GM12878 (cell line): ENCODE results near the gene SRPK2. TPM values are rescaled to one million over a fixed set of nuclear protein-coding genes. Genes with fewer than 3 reads are reported as not detected.

Source experiments
- ATAC-seq: fragments of 200-7000 bp; cut with Tn5 transposase; 3 replicates; pipeline ENCODE4 v1.9.1; 2020; ENCODE audit warnings: mild to moderate bottlenecking, moderate library complexity
- BruUV-seq: library from RNA; stranded (reverse); fragments of 400-500 nt; replicated peaks from 2 replicates; lab custom pipeline; 2021; lab: Mats Ljungman, UMichigan
- CTCF ChIA-PET: fragments of 300-600 bp; sonication (Branson Sonifier 250); formaldehyde crosslinking; extraction: SDS; loops from one replicate; lab custom pipeline; 2021; ENCODE audit warnings: inconsistent platforms; lab: Yijun Ruan, JAX
- POLR2A ChIA-PET: fragments of 350-600 bp; formaldehyde crosslinking; extraction: SDS; loops from one replicate; lab custom pipeline; 2021; ENCODE audit warnings: inconsistent platforms; lab: Charles Lee
- RAD21 ChIA-PET: fragments of 300-600 bp; sonication (Branson Sonifier 250); formaldehyde crosslinking; loops from one replicate; lab custom pipeline; 2023; ENCODE audit warnings: antibody characterized with exemption; ENCODE audit not compliant: unreplicated experiment; lab: Charles Lee
- SMC1A ChIA-PET: fragments of 300-600 bp; sonication (Branson Sonifier 250); formaldehyde crosslinking; loops from one replicate; lab custom pipeline; 2023; ENCODE audit not compliant: unreplicated experiment, uncharacterized antibody; lab: Charles Lee
- DNase-seq: peaks from one replicate; pipeline ENCODE4 v3.0.0-alpha.2; 2011; ENCODE audit warnings: low read depth, low spot score
- FAIRE-seq: peaks from 3 replicates; lab custom pipeline; 2011; peaks lifted over from hg19 to GRCh38; lab: Jason Lieb, UNC
- H2AFZ ChIP-seq: 2 replicates; pipeline ENCODE4 v1.6.0; 2011; ENCODE audit warnings: low read depth, low read length, control low read depth; ENCODE audit not compliant: control insufficient read depth
- H3K27ac ChIP-seq: 2 replicates; pipeline ENCODE4 v1.5.1; 2011; ENCODE audit warnings: control low read depth; ENCODE audit not compliant: control insufficient read depth, insufficient read depth
- H3K27me3 ChIP-seq, 2 experiments: replicated peaks in 1 of 2; 2 replicates each; pipeline versions ENCODE4 v1.6.0 to v1.6.1; 2011; ENCODE audit warnings: low read length in 1 of 2; ENCODE audit not compliant: control insufficient read depth in 2 of 2, insufficient read depth in 2 of 2
- H3K36me3 ChIP-seq, 2 experiments: 2 replicates each; pipeline ENCODE4 v1.5.1; 2011; ENCODE audit warnings: low read length in 1 of 2; ENCODE audit not compliant: control insufficient read depth in 2 of 2, insufficient read depth in 2 of 2
- H3K4me1 ChIP-seq: 2 replicates; pipeline ENCODE4 v1.6.1; 2011; ENCODE audit warnings: mild to moderate bottlenecking, low read length, moderate library complexity, mixed read lengths; ENCODE audit not compliant: control insufficient read depth, insufficient read depth
- H3K4me2 ChIP-seq: 2 replicates; pipeline ENCODE4 v1.6.0; 2011; ENCODE audit warnings: control low read depth; ENCODE audit not compliant: control insufficient read depth, insufficient read depth
- H3K4me3 ChIP-seq: fragments of 200-600 bp; sonication (generic); 2 replicates; pipeline ENCODE4 v1.5.1; 2016
- H3K79me2 ChIP-seq: 2 replicates; pipeline ENCODE4 v1.6.0; 2011; ENCODE audit warnings: low read length; ENCODE audit not compliant: control insufficient read depth, insufficient read depth
- H3K9ac ChIP-seq: 2 replicates; pipeline ENCODE4 v1.8.0; 2011; ENCODE audit warnings: low read length, control low read depth, mixed read lengths; ENCODE audit not compliant: control insufficient read depth, insufficient read depth
- H3K9me3 ChIP-seq: replicated peaks from 3 replicates; pipeline ENCODE4 v1.5.1; 2011; ENCODE audit warnings: mild to moderate bottlenecking, low read length; ENCODE audit not compliant: control insufficient read depth, insufficient read depth
- H4K20me1 ChIP-seq: 2 replicates; pipeline ENCODE4 v1.6.0; 2011; ENCODE audit not compliant: control insufficient read depth, insufficient read depth
- BHLHE40 ChIP-seq, 2 experiments: fragments of 450-650 bp in 1 of 2; IDR thresholded peaks; 2 replicates each; pipeline ENCODE4 v1.6.1; 2011 to 2017; ENCODE audit warnings: low read depth in 2 of 2, borderline replicate concordance in 1 of 2, improper control_type of control experiment in 1 of 2, low read length in 1 of 2, mild to moderate bottlenecking in 1 of 2
- CBX3 ChIP-seq: fragments of 200-600 bp; sonication (generic); IDR thresholded peaks from 2 replicates; pipeline ENCODE4 v1.6.1; 2016; ENCODE audit warnings: low read depth, borderline replicate concordance
- MEF2B ChIP-seq: fragments of 450-650 bp; IDR thresholded peaks from 2 replicates; pipeline ENCODE4 v1.6.1; 2018; ENCODE audit warnings: mild to moderate bottlenecking, moderate library complexity; ENCODE audit not compliant: partially characterized antibody, poor library complexity, severe bottlenecking
- NR2C1 ChIP-seq: fragments of 450-650 bp; IDR thresholded peaks from 2 replicates; pipeline ENCODE4 v1.6.1; 2017; ENCODE audit warnings: antibody characterized with exemption, mild to moderate bottlenecking, moderate library complexity
- SREBF2 ChIP-seq: IDR thresholded peaks from 2 replicates; pipeline ENCODE4 v1.6.1; 2012; ENCODE audit warnings: mild to moderate bottlenecking, low read length
- STAT3 ChIP-seq: IDR thresholded peaks from 2 replicates; pipeline ENCODE4 v1.6.1; 2011; ENCODE audit warnings: low read depth, low read length, improper control_type of control experiment
- SUPT20H ChIP-seq: IDR thresholded peaks from 2 replicates; pipeline ENCODE4 v1.6.1; 2011; ENCODE audit warnings: low read depth, mild to moderate bottlenecking, low read length, moderate library complexity, borderline replicate concordance; ENCODE audit not compliant: control insufficient read depth
- TCF12 ChIP-seq: IDR thresholded peaks from 2 replicates; pipeline ENCODE4 v1.6.1; 2011; ENCODE audit warnings: low read depth, mild to moderate bottlenecking, low read length
- YY1 ChIP-seq: IDR thresholded peaks from 2 replicates; pipeline ENCODE4 v1.6.1; 2011; ENCODE audit warnings: low read depth, mild to moderate bottlenecking, low read length
- ZNF592 ChIP-seq: fragments of 450-650 bp; IDR thresholded peaks from 2 replicates; pipeline ENCODE4 v1.6.1; 2017; ENCODE audit warnings: mild to moderate bottlenecking, moderate library complexity
- WGBS: methylation state at CpG from one replicate; pipeline ENCODE4 v1.1.6; 2016; ENCODE audit warnings: low lambda C conversion rate; ENCODE audit not compliant: insufficient replicate concordance, insufficient coverage; ENCODE audit errors: missing lambda C conversion rate; 5-methylcytosine and 5-hydroxymethylcytosine counted together
- in situ Hi-C: fragments of 300-500 bp; cut with MboI; formaldehyde crosslinking; loops from 9 replicates; pipeline ENCODE4 v1.14.3; 2018; ENCODE audit warnings: mixed read lengths
- intact Hi-C: fragments of 100-400 bp; cut with micrococcal nuclease; formaldehyde crosslinking; loops from one replicate; pipeline ENCODE4 v1.14.2; 2022; ENCODE audit not compliant: unreplicated experiment
- polyA plus RNA-seq, 11 experiments: library from polyadenylated mRNA; depleted of rRNA in 4 of 11; unstranded in 6 of 11; stranded (reverse) in 5 of 11; fragments of >200 nt; fragmentation: Nextera tagmentation in 4 of 11; fragmentation: Illumina TruSeq in 1 of 11; extraction: Ambion mirVana in 4 of 11; extraction: Trizol in 1 of 11; gene quantifications; 1 replicate in 1 of 11; 2 replicates in 10 of 11; pipeline versions ENCODE4 v1.2.1 to v1.2.3, GENCODE V29; 2011 to 2016; ENCODE audit warnings: inconsistent platforms in 2 of 11, missing spikeins in 2 of 11, low read depth in 1 of 11
- total RNA-seq, 4 experiments: library from RNA; depleted of rRNA in 3 of 4; stranded (reverse); fragments of >200 nt in 3 of 4; fragmentation: Illumina TruSeq in 1 of 4; extraction: Trizol in 1 of 4; gene quantifications; 2 replicates each; pipeline versions ENCODE4 v1.2.1 to v1.2.3, GENCODE V29; 2013 to 2021
- TF ChIP-seq, protein P1 (sequence below): IDR thresholded peaks from 2 replicates; pipeline ENCODE4 v1.6.1; 2011; ENCODE audit warnings: mild to moderate bottlenecking, low read depth, low read length, moderate library complexity; ENCODE audit not compliant: insufficient replicate concordance
- TF ChIP-seq, protein P2 (sequence below): fragments of 450-650 bp; IDR thresholded peaks from 2 replicates; pipeline ENCODE4 v1.6.1; 2017; ENCODE audit warnings: borderline replicate concordance
- TF ChIP-seq, protein P3 (sequence below): IDR thresholded peaks from 2 replicates; pipeline ENCODE4 v1.6.1; 2011; ENCODE audit warnings: borderline replicate concordance, low read depth, mild to moderate bottlenecking, moderate library complexity, mixed read lengths, low read length; ENCODE audit not compliant: insufficient read depth; ENCODE audit errors: extremely low read length
- TF ChIP-seq, protein P4 (sequence below): IDR thresholded peaks from 2 replicates; pipeline ENCODE4 v1.6.1; 2011; ENCODE audit warnings: borderline replicate concordance, low read depth, mild to moderate bottlenecking, moderate library complexity, low read length; ENCODE audit not compliant: insufficient read depth, poor library complexity, severe bottlenecking

Gene SRPK2
- total and polyA plus RNA-seq, 10 of the 15 experiments (the other 5 are each of a cell fraction or from before 2014, with no cell fraction given), result 13.2 to 32.8 (median 24.5) TPM

- Histone ChIP-seq H3K4me2 (no peak overlapping the region), H2AFZ (no peak overlapping the region), H4K20me1 (no peaks in the 10 kb centered on the region; the same call in 1 of the 2 replicates), H3K4me3 (no peak overlapping the region), H3K9me3 (no peaks in the 10 kb centered on the region; the same call in 2 of the 3 replicates), H3K27me3 (no peaks in the 10 kb centered on the region), H3K4me1 (no peaks in the 10 kb centered on the region), H3K27ac (no peak overlapping the region), H3K79me2 (no peaks in the 10 kb centered on the region), H3K9ac (no peak overlapping the region), H3K36me3 (no peaks in the 10 kb centered on the region)
- no peak for ATAC-seq
- CTCF ChIA-PET, result no interaction called here
- SMC1A ChIA-PET, result interaction anchor here (0.6 kb wide), 1 partner anchor 396 kb away, joined by 3 read pairs; no protein-coding TSS in a partner anchor
- POLR2A ChIA-PET, result no interaction called here
- no peak for DNase-seq
- no TSS peak for BruUV-seq
- intact Hi-C loops (no loop called here), in situ Hi-C loops (no loop called here)
- RAD21 ChIA-PET, result no interaction called here
- no peak for FAIRE-seq
- WGBS, result 56% methylated on average over 4 of the region's 4 CpGs
- TF ChIP-seq, protein P1, sequence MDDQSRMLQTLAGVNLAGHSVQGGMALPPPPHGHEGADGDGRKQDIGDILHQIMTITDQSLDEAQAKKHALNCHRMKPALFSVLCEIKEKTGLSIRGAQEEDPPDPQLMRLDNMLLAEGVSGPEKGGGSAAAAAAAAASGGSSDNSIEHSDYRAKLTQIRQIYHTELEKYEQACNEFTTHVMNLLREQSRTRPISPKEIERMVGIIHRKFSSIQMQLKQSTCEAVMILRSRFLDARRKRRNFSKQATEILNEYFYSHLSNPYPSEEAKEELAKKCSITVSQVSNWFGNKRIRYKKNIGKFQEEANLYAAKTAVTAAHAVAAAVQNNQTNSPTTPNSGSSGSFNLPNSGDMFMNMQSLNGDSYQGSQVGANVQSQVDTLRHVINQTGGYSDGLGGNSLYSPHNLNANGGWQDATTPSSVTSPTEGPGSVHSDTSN, result no peak
- TF ChIP-seq BHLHE40 (IDR thresholded peaks at IDR 0.05; ENCODE audit: borderline replicate concordance in 1 of 2, low read depth in 2 of 2, low read length in 1 of 2) (no peak), ZNF592 (no peak), CBX3 (no peak), SUPT20H (no peak), STAT3 (no peak), NR2C1 (no peak), TCF12 (no peak), MEF2B (no peak), YY1 (no peak), SREBF2 (no peak)
- TF ChIP-seq, protein P2, sequence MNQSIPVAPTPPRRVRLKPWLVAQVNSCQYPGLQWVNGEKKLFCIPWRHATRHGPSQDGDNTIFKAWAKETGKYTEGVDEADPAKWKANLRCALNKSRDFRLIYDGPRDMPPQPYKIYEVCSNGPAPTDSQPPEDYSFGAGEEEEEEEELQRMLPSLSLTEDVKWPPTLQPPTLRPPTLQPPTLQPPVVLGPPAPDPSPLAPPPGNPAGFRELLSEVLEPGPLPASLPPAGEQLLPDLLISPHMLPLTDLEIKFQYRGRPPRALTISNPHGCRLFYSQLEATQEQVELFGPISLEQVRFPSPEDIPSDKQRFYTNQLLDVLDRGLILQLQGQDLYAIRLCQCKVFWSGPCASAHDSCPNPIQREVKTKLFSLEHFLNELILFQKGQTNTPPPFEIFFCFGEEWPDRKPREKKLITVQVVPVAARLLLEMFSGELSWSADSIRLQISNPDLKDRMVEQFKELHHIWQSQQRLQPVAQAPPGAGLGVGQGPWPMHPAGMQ, result no peak
- TF ChIP-seq, protein P3, sequence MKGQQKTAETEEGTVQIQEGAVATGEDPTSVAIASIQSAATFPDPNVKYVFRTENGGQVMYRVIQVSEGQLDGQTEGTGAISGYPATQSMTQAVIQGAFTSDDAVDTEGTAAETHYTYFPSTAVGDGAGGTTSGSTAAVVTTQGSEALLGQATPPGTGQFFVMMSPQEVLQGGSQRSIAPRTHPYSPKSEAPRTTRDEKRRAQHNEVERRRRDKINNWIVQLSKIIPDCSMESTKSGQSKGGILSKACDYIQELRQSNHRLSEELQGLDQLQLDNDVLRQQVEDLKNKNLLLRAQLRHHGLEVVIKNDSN, result no peak
- TF ChIP-seq, protein P4, sequence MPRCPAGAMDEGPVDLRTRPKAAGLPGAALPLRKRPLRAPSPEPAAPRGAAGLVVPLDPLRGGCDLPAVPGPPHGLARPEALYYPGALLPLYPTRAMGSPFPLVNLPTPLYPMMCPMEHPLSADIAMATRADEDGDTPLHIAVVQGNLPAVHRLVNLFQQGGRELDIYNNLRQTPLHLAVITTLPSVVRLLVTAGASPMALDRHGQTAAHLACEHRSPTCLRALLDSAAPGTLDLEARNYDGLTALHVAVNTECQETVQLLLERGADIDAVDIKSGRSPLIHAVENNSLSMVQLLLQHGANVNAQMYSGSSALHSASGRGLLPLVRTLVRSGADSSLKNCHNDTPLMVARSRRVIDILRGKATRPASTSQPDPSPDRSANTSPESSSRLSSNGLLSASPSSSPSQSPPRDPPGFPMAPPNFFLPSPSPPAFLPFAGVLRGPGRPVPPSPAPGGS, result no peak
These were observed 210.5 kb downstream of the SRPK2 start for GRCh38 chr7:105178177-105178576.
